GM12878 (cell line): Measurements from ENCODE around the gene BCAS4. TPM values are rescaled to one million over a fixed set of nuclear protein-coding genes. Genes with fewer than 3 reads are reported as not detected.

Experiments used
- ATAC-seq: fragments of 200-7000 bp; cut with Tn5 transposase; 3 replicates; pipeline ENCODE4 v1.9.1; 2020; ENCODE audit warnings: mild to moderate bottlenecking, moderate library complexity
- BruUV-seq: library from RNA; stranded (reverse); fragments of 400-500 nt; replicated peaks from 2 replicates; lab custom pipeline; 2021; lab: Mats Ljungman, UMichigan
- CTCF ChIA-PET: fragments of 300-600 bp; sonication (Branson Sonifier 250); formaldehyde crosslinking; extraction: SDS; loops from one replicate; lab custom pipeline; 2021; ENCODE audit warnings: inconsistent platforms; lab: Yijun Ruan, JAX
- POLR2A ChIA-PET: fragments of 350-600 bp; formaldehyde crosslinking; extraction: SDS; loops from one replicate; lab custom pipeline; 2021; ENCODE audit warnings: inconsistent platforms; lab: Charles Lee
- RAD21 ChIA-PET: fragments of 300-600 bp; sonication (Branson Sonifier 250); formaldehyde crosslinking; loops from one replicate; lab custom pipeline; 2023; ENCODE audit warnings: antibody characterized with exemption; ENCODE audit not compliant: unreplicated experiment; lab: Charles Lee
- SMC1A ChIA-PET: fragments of 300-600 bp; sonication (Branson Sonifier 250); formaldehyde crosslinking; loops from one replicate; lab custom pipeline; 2023; ENCODE audit not compliant: unreplicated experiment, uncharacterized antibody; lab: Charles Lee
- DNase-seq: peaks from one replicate; pipeline ENCODE4 v3.0.0-alpha.2; 2011; ENCODE audit warnings: low read depth, low spot score
- FAIRE-seq: peaks from 3 replicates; lab custom pipeline; 2011; peaks lifted over from hg19 to GRCh38; lab: Jason Lieb, UNC
- H2AFZ ChIP-seq: 2 replicates; pipeline ENCODE4 v1.6.0; 2011; ENCODE audit warnings: low read depth, low read length, control low read depth; ENCODE audit not compliant: control insufficient read depth
- H3K27ac ChIP-seq: 2 replicates; pipeline ENCODE4 v1.5.1; 2011; ENCODE audit warnings: control low read depth; ENCODE audit not compliant: control insufficient read depth, insufficient read depth
- H3K27me3 ChIP-seq, 2 experiments: replicated peaks in 1 of 2; 2 replicates each; pipeline versions ENCODE4 v1.6.0 to v1.6.1; 2011; ENCODE audit warnings: low read length in 1 of 2; ENCODE audit not compliant: control insufficient read depth in 2 of 2, insufficient read depth in 2 of 2
- H3K36me3 ChIP-seq, 2 experiments: 2 replicates each; pipeline ENCODE4 v1.5.1; 2011; ENCODE audit warnings: low read length in 1 of 2; ENCODE audit not compliant: control insufficient read depth in 2 of 2, insufficient read depth in 2 of 2
- H3K4me1 ChIP-seq: 2 replicates; pipeline ENCODE4 v1.6.1; 2011; ENCODE audit warnings: mild to moderate bottlenecking, low read length, moderate library complexity, mixed read lengths; ENCODE audit not compliant: control insufficient read depth, insufficient read depth
- H3K4me2 ChIP-seq: 2 replicates; pipeline ENCODE4 v1.6.0; 2011; ENCODE audit warnings: control low read depth; ENCODE audit not compliant: control insufficient read depth, insufficient read depth
- H3K4me3 ChIP-seq: fragments of 200-600 bp; sonication (generic); 2 replicates; pipeline ENCODE4 v1.5.1; 2016
- H3K79me2 ChIP-seq: 2 replicates; pipeline ENCODE4 v1.6.0; 2011; ENCODE audit warnings: low read length; ENCODE audit not compliant: control insufficient read depth, insufficient read depth
- H3K9ac ChIP-seq: 2 replicates; pipeline ENCODE4 v1.8.0; 2011; ENCODE audit warnings: low read length, control low read depth, mixed read lengths; ENCODE audit not compliant: control insufficient read depth, insufficient read depth
- H3K9me3 ChIP-seq: replicated peaks from 3 replicates; pipeline ENCODE4 v1.5.1; 2011; ENCODE audit warnings: mild to moderate bottlenecking, low read length; ENCODE audit not compliant: control insufficient read depth, insufficient read depth
- H4K20me1 ChIP-seq: 2 replicates; pipeline ENCODE4 v1.6.0; 2011; ENCODE audit not compliant: control insufficient read depth, insufficient read depth
- BMI1 ChIP-seq: fragments of 450-650 bp; IDR thresholded peaks from 2 replicates; pipeline ENCODE4 v1.6.1; 2016; ENCODE audit warnings: mild to moderate bottlenecking, moderate library complexity, borderline replicate concordance
- CHD1 ChIP-seq: IDR thresholded peaks from 2 replicates; pipeline ENCODE4 v1.6.1; 2012; ENCODE audit warnings: low read depth, low read length, improper control_type of control experiment
- CREB1 ChIP-seq: IDR thresholded peaks from 2 replicates; pipeline ENCODE4 v1.6.1; 2012; ENCODE audit warnings: low read depth, mild to moderate bottlenecking, inconsistent platforms
- ESRRA ChIP-seq: IDR thresholded peaks from 2 replicates; pipeline ENCODE4 v1.6.1; 2012; ENCODE audit warnings: mild to moderate bottlenecking, low read length, improper control_type of control experiment
- KAT2A ChIP-seq: conservative IDR thresholded peaks from 2 replicates; pipeline ENCODE4 v1.6.1; 2011; ENCODE audit warnings: low read depth, low read length; ENCODE audit not compliant: control insufficient read depth
- KDM1A ChIP-seq: fragments of 200-600 bp; sonication (generic); IDR thresholded peaks from 2 replicates; pipeline ENCODE4 v1.6.1; 2016; ENCODE audit warnings: borderline replicate concordance
- PAX5 ChIP-seq: IDR thresholded peaks from 2 replicates; pipeline ENCODE4 v1.6.1; 2011; ENCODE audit warnings: low read depth, low read length, borderline replicate concordance
- PAX8 ChIP-seq: fragments of 450-650 bp; IDR thresholded peaks from 2 replicates; pipeline ENCODE4 v1.6.1; 2017; ENCODE audit warnings: mild to moderate bottlenecking, moderate library complexity
- SREBF1 ChIP-seq: IDR thresholded peaks from 2 replicates; pipeline ENCODE4 v1.6.1; 2012; ENCODE audit warnings: mild to moderate bottlenecking, low read length
- STAT1 ChIP-seq: fragments of 450-650 bp; conservative IDR thresholded peaks from 2 replicates; pipeline ENCODE4 v1.6.1; 2014; ENCODE audit warnings: antibody characterized with exemption, mild to moderate bottlenecking
- TAF1 ChIP-seq: IDR thresholded peaks from 2 replicates; pipeline ENCODE4 v1.6.1; 2011; ENCODE audit warnings: mild to moderate bottlenecking, low read depth, low read length, borderline replicate concordance
- TCF12 ChIP-seq: IDR thresholded peaks from 2 replicates; pipeline ENCODE4 v1.6.1; 2011; ENCODE audit warnings: low read depth, mild to moderate bottlenecking, low read length
- WGBS: methylation state at CpG from one replicate; pipeline ENCODE4 v1.1.6; 2016; ENCODE audit warnings: low lambda C conversion rate; ENCODE audit not compliant: insufficient replicate concordance, insufficient coverage; ENCODE audit errors: missing lambda C conversion rate; 5-methylcytosine and 5-hydroxymethylcytosine counted together
- in situ Hi-C: fragments of 300-500 bp; cut with MboI; formaldehyde crosslinking; loops from 9 replicates; pipeline ENCODE4 v1.14.3; 2018; ENCODE audit warnings: mixed read lengths
- intact Hi-C: fragments of 100-400 bp; cut with micrococcal nuclease; formaldehyde crosslinking; loops from one replicate; pipeline ENCODE4 v1.14.2; 2022; ENCODE audit not compliant: unreplicated experiment
- polyA plus RNA-seq, 11 experiments: library from polyadenylated mRNA; depleted of rRNA in 4 of 11; unstranded in 6 of 11; stranded (reverse) in 5 of 11; fragments of >200 nt; fragmentation: Nextera tagmentation in 4 of 11; fragmentation: Illumina TruSeq in 1 of 11; extraction: Ambion mirVana in 4 of 11; extraction: Trizol in 1 of 11; gene quantifications; 1 replicate in 1 of 11; 2 replicates in 10 of 11; pipeline versions ENCODE4 v1.2.1 to v1.2.3, GENCODE V29; 2011 to 2016; ENCODE audit warnings: inconsistent platforms in 2 of 11, missing spikeins in 2 of 11, low read depth in 1 of 11
- total RNA-seq, 4 experiments: library from RNA; depleted of rRNA in 3 of 4; stranded (reverse); fragments of >200 nt in 3 of 4; fragmentation: Illumina TruSeq in 1 of 4; extraction: Trizol in 1 of 4; gene quantifications; 2 replicates each; pipeline versions ENCODE4 v1.2.1 to v1.2.3, GENCODE V29; 2013 to 2021
- TF ChIP-seq, protein P1 (sequence below): IDR thresholded peaks from 2 replicates; pipeline ENCODE4 v1.6.1; 2011; ENCODE audit warnings: borderline replicate concordance, low read depth, mild to moderate bottlenecking, moderate library complexity, mixed read lengths, low read length; ENCODE audit not compliant: insufficient read depth; ENCODE audit errors: extremely low read length
- TF ChIP-seq, protein P2 (sequence below): fragments of 450-650 bp; IDR thresholded peaks from 2 replicates; pipeline ENCODE4 v1.6.1; 2017; ENCODE audit warnings: mild to moderate bottlenecking, moderate library complexity
- TF ChIP-seq, protein P3 (sequence below): fragments of 450-650 bp; IDR thresholded peaks from 2 replicates; pipeline ENCODE4 v1.6.1; 2014; ENCODE audit warnings: mild to moderate bottlenecking

Gene BCAS4
- total and polyA plus RNA-seq, 10 of the 15 experiments (the other 5 are each of a cell fraction or from before 2014, with no cell fraction given): 14.8 to 214 (median 65.3) TPM

GRCh38 chr20:50921803-50922501 is 127.1 kb downstream of the BCAS4 start:
- Histone ChIP-seq H3K9ac (no peak overlapping the region; the same call in 1 of the 2 replicates), H2AFZ (no peak overlapping the region), H3K4me3 (no peak overlapping the region), H4K20me1 (peaks cover 2% of the 10 kb centered on the region), H3K36me3 (peaks cover 2 to 22% of the 10 kb centered on the region in 2 experiments), H3K27ac (no peak overlapping the region), H3K4me2 (peak overlapping the region; percentile 41; the same call in 1 of the 2 replicates), H3K79me2 (peaks cover 97% of the 10 kb centered on the region), H3K27me3 (no peaks in the 10 kb centered on the region), H3K9me3 (no peaks in the 10 kb centered on the region), H3K4me1 (peaks cover 19% of the 10 kb centered on the region)
- SMC1A ChIA-PET: interaction anchor here (0.5 to 2.5 kb wide), 5 partner anchors 10 to 432 kb away, joined by 3 to 9 read pairs (median 5); partner anchors contain the start of gene BCAS4
- CTCF ChIA-PET: interaction anchor here (1.4 to 13.0 kb wide), 2 partner anchors 31 to 128 kb away, joined by 4 to 336 read pairs; partner anchors contain the start of gene BCAS4
- 51% methylated on average over 8 of the region's 8 CpGs for WGBS
- FAIRE-seq (no peak), ATAC-seq (0 out of 3 replicates have a peak, but pooled peaks have one; percentile 4), DNase-seq (no peak)
- in situ Hi-C loops (no loop called here), intact Hi-C loops (no loop called here)
- RAD21 ChIA-PET: interaction anchor here (1.8 to 3.5 kb wide), 2 partner anchors 7 to 128 kb away, joined by 5 to 12 read pairs; partner anchors contain the start of gene BCAS4
- no TSS peak for BruUV-seq
- POLR2A ChIA-PET: interaction anchor here (1.2 kb wide), 1 partner anchor 9 kb away, joined by 5 read pairs; the partner anchor contains the start of gene ADNP
- TF ChIP-seq, protein P1, sequence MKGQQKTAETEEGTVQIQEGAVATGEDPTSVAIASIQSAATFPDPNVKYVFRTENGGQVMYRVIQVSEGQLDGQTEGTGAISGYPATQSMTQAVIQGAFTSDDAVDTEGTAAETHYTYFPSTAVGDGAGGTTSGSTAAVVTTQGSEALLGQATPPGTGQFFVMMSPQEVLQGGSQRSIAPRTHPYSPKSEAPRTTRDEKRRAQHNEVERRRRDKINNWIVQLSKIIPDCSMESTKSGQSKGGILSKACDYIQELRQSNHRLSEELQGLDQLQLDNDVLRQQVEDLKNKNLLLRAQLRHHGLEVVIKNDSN: no peak
- TF ChIP-seq, protein P2, sequence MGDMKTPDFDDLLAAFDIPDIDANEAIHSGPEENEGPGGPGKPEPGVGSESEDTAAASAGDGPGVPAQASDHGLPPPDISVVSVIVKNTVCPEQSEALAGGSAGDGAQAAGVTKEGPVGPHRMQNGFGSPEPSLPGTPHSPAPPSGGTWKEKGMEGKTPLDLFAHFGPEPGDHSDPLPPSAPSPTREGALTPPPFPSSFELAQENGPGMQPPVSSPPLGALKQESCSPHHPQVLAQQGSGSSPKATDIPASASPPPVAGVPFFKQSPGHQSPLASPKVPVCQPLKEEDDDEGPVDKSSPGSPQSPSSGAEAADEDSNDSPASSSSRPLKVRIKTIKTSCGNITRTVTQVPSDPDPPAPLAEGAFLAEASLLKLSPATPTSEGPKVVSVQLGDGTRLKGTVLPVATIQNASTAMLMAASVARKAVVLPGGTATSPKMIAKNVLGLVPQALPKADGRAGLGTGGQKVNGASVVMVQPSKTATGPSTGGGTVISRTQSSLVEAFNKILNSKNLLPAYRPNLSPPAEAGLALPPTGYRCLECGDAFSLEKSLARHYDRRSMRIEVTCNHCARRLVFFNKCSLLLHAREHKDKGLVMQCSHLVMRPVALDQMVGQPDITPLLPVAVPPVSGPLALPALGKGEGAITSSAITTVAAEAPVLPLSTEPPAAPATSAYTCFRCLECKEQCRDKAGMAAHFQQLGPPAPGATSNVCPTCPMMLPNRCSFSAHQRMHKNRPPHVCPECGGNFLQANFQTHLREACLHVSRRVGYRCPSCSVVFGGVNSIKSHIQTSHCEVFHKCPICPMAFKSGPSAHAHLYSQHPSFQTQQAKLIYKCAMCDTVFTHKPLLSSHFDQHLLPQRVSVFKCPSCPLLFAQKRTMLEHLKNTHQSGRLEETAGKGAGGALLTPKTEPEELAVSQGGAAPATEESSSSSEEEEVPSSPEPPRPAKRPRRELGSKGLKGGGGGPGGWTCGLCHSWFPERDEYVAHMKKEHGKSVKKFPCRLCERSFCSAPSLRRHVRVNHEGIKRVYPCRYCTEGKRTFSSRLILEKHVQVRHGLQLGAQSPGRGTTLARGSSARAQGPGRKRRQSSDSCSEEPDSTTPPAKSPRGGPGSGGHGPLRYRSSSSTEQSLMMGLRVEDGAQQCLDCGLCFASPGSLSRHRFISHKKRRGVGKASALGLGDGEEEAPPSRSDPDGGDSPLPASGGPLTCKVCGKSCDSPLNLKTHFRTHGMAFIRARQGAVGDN: no peak
- TF ChIP-seq STAT1 (no peak), TCF12 (no peak), SREBF1 (no peak), PAX5 (no peak), KDM1A (no peak), KAT2A (no peak), BMI1 (no peak), PAX8 (no peak), CHD1 (no peak), ESRRA (no peak), CREB1 (no peak), TAF1 (no peak)
- TF ChIP-seq, protein P3, sequence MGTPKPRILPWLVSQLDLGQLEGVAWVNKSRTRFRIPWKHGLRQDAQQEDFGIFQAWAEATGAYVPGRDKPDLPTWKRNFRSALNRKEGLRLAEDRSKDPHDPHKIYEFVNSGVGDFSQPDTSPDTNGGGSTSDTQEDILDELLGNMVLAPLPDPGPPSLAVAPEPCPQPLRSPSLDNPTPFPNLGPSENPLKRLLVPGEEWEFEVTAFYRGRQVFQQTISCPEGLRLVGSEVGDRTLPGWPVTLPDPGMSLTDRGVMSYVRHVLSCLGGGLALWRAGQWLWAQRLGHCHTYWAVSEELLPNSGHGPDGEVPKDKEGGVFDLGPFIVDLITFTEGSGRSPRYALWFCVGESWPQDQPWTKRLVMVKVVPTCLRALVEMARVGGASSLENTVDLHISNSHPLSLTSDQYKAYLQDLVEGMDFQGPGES: no peak
